ENCODE results near the gene IL9.
A peak's percentile ranks its signal among the peaks of the same experiment; 100 is the strongest.

Gene IL9

DNA sequence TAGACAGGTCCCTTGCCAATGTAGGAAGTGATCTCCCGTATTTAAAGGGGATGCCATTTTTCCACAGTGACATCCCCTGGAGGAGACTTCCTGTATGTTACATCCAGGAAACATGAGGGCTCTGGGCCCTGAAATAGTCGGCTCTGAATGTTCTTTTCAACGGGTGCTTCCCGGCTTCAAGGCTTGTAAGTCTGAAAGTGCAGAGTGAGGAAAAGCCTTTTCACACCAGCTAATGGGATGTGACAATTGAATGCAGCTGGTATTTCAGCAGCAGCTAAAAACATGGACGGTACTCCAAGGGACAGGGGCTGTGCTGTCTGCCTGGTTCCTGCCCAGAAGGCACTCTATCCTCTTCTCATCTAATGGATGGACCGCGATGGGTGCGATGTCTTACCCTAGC lies 1.4 kb downstream of the IL9 start:
- intact Hi-C loops (cut with DNase I) = no loop called here
- DNase-seq = no peak

DNA sequence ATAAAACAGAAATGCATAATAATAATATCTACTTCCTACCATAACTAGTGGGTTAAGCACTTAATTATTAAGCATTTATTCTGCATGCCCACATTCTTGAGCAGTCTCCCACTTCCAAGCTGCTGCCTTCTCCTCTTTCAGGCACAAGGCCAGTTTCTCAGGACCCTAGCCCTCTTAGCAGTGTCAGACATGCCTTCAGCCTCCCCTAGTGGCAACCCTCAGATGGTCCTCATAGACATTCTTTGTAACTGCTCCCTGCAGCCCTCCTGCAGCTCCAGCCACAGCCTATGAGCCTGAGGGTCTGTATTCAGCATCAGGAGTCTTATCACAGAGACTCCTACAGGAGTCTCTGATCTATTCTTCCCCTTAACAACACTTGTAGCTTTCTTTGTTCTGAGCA lies 3.9 kb downstream of the IL9 start:
- DNase-seq = no peak
- intact Hi-C loops (cut with DNase I) = no loop called here

DNA sequence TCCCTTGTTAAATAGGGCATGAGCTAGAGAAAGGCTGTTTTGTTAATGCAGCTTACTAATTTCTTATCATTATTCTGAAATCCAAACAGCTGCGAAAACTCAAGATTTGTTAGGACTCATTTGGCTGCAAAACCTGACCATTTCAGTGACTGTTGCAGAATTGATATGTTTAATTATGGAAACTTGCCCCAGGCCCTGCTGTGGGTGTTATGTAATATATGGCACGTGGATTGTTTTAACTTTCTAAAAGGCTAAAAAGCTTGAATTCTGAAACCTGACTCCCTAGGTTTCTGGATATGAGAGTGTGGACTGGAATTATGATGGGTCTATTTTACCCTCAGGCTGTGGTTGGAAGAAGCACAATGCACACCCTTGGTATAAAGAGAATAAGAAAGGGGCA lies 4.4 kb downstream of the IL9 start:
- intact Hi-C loops (cut with DNase I) = no loop called here
- DNase-seq = no peak

DNA sequence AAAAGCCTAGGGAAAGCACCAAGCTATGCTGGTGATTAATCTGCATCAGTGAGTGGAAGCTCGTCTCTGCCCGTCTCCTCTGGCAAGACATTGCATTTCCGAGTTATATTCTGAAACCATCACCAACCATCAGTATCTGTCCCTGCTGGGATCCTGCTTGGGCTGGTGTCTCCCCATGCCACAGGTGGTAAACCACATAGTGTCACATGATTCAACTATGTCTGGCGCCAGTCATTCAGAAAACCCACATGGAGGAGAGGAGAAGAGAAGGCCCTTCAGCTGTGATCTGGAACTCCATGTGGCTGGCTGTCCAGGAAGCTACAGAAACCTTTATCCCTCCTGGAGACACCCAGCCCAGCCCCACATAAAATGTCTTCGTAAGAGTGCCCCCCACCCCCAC lies 4.8 kb downstream of the IL9 start:
- intact Hi-C loops (cut with DNase I) = no loop called here
- DNase-seq = no peak

DNA sequence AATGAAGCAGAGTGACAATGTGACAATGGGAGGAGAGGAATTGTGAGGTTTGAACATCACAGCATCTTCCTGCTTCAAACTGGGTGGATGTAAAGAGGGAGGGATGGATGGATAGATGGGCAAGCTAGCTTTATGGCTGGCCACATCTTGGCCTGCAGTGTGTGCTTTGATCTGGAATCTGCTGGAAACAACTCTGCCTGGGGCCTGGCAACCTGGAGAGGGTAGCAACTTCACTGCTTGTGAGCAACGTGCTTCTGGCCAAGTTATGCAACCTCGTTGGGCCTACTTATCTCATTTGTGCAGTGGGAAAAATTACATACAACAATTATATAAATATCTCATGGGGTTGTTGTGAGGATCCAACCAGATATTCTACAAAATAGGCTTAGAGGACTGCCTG lies 5.3 kb downstream of the IL9 start:
- no peak for DNase-seq
- intact Hi-C loops (cut with DNase I) = no loop called here

DNA sequence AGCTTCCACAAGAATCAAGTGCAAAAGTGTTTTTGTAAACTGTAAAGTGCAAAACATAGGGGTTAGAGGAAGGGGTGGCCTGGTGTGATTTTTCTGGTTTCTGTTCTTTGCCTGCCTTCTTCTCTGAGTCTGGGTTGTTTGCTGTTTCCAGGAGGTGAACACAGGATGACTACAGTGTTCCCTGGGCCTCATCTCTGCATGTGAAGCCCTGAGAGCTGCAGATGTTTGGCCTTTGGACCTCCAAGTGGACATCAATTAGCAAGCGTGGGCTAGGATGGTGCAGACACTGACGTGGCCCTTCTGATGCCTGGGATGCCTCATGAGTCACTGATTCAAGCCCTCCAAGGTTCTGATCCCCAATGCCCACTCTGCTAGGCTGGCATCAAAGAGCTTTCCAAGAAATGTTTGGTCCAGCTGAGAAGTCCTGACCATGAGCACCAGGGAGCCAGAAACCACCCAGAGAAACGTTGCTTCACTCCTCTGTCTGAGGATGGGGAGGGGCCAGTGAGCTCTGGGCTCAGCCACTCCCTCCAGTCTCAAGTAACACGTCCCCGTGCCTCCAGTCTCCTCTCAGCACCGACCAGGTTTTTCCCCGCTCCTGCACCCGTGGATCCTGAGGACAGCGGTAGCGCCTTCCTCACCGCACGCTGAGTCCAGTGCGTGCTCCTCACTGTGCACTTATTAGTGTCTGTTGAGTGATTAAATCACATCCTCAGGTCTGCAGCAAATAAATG lies 7.6 kb downstream of the IL9 start:
- peak in 1 of 10 donors; percentile 71 for DNase-seq

DNA sequence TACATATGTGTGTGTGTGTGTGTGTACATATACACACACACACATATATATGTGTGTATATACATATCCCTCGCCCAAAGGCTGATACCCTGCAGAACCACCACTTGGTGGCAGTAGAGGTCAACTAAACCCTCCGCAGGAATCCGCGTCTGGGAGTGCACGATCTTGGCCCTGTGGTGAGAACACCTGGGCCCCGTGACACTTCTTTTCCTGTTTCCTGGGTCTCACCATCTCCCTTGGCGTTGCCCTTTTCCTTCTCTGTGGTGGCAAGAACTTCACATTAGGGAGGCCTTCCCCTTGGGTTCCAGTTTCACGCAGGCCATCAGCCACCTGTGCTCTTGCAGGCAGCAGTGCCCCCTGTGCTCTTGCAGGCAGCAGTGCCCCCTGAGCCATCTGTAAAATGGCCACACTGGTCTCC lies 8.2 kb downstream of the IL9 start:
- DNase-seq = peak in 9 of 10 donors; percentile 29 to 93 (median 65)
- intact Hi-C loops (cut with DNase I) = loop anchor here (2.0 kb wide), 1 partner anchor 323 kb away; no protein-coding TSS in a partner anchor

More for the DNA sequence above, 7.6 kb downstream of the IL9 start:
- intact Hi-C loops (cut with DNase I) = loop anchor here (2.0 kb wide), 2 partner anchors 287 to 323 kb away; no protein-coding TSS in a partner anchor

DNA sequence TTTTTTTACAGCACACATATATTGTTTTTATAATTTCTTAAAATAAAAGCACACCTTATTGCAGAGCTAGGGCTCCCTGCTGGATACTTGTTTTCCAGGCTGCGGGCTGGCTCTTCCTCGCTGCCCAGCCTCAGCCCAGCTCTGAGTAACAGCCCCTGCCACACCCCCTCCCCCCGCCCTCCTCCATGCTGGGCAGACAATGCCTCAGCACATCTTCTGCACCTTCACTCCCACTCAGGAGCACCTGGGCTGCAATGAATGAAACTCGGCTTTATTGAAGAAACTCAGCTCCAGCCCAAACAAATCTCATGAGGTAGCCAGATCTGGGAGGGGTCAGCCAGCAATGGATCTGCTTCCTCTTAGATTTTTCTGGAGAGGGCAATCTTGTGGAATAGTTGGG lies 9.5 kb downstream of the IL9 start:
- DNase-seq = no peak
- intact Hi-C loops (cut with DNase I) = loop anchor here (2.0 kb wide), 1 partner anchor 325 kb away; no protein-coding TSS in a partner anchor

DNA sequence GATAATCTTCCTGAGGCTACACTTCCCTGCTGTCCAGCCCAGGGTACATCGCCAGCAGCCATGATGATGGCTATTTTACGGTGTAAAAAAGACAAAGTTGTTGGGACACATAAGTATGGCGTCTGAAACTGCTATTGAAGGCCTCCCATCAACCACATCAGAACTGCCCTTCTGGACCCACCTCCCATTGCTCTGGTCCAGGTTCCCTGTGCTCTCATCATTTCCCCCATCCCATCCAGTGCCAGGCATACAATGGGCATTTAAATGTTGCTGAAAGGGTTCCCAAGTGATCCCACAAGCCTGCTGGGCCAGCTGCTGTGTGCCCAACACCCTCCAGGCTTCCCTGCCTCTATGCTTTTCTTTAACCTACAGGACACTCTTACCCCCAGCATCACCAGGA lies 10.6 kb downstream of the IL9 start:
- DNase-seq = no peak
- intact Hi-C loops (cut with DNase I) = no loop called here

DNA sequence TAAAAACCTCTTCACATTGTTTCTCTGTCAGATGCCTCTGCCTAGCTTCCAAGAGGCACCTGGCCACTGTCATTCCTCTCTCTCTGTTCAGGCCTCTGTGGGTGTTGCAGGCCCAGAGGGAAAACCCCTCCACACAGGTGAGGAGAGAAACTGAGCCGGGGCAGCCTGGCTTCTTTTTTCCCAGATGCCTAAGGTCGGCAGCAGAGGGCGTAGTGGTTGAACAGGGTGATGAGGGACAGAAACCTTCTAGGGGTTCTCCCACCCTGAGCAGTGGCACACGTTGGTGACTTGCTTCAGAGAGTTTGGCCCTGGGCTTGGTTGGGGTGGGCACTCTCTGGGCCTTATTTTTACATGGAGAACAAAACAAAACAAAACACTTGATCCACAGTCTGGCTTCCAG lies 12.2 kb downstream of the IL9 start:
- intact Hi-C loops (cut with DNase I) = loop anchor here (5.0 kb wide), 1 partner anchor 51 kb away; the partner anchor contains the start of gene SLC25A48
- DNase-seq = no peak

DNA sequence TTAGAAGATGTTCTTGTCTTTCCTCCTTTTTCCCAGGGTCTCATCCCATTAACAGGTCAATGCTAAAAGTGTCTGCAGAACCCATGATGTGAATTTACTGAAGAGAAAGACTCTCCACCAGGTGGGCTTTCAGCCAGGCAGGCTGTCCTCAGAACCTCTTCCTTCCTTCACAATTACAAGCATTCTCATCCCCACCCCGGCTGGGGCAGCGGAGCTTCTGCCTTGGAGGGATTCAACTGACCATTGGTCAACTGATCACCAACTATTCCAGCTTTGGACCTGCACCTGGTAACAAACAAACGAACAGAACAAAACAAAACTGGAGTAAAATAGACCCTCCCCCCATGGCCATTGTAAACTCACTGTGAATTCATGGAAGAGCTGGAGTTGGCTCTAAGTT lies 12.6 kb downstream of the IL9 start:
- intact Hi-C loops (cut with DNase I) = loop anchor here (5.0 kb wide), 1 partner anchor 51 kb away; the partner anchor contains the start of gene SLC25A48
- no peak for DNase-seq

DNA sequence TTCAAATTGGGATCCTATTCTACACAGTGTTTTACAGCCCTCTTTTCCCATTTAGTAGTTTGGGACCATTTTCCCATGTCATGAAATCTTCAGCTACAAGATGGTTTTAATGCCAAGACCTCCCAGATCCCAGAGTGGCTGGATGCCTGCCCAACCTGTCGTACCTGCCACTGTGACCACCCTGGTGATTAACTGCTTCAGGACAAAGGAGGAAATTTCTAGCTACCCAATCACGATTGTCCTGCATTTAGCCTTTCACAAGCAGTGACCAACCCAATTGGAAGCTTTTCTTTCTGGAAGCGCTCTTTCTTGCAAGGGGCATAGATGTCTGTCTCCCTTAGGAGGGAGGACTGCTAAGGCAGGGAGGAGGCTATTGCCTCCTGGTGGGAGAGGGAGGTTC lies 13.8 kb downstream of the IL9 start:
- intact Hi-C loops (cut with DNase I) = loop anchor here (1.0 to 5.0 kb wide), 2 partner anchors 19 to 50 kb away; partner anchors contain the start of gene SLC25A48
- no peak for DNase-seq

DNA sequence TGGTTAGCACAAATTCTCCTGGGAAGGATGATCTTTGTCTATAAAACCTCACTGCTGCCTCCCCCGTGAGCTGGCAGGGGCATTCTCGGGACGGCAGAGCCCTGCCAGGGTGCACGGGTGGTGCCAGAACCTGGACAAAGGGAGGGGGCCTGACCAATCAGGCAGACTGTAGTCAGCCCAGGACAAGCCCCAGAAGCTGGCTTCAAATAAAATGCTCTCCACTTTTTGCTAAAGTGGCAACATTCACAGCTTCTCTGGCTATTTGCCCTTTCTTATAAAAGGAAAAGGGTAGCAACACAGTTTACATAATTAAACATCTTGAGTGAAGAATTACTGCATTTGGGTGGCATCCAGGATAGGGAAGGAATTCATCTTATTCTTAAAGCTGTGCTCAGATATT lies 14.4 kb downstream of the IL9 start:
- intact Hi-C loops (cut with DNase I) = loop anchor here (1.0 to 5.0 kb wide), 2 partner anchors 18 to 49 kb away; partner anchors contain the start of gene SLC25A48
- peak in 7 of 10 donors; percentile 25 to 89 (median 41) for DNase-seq

DNA sequence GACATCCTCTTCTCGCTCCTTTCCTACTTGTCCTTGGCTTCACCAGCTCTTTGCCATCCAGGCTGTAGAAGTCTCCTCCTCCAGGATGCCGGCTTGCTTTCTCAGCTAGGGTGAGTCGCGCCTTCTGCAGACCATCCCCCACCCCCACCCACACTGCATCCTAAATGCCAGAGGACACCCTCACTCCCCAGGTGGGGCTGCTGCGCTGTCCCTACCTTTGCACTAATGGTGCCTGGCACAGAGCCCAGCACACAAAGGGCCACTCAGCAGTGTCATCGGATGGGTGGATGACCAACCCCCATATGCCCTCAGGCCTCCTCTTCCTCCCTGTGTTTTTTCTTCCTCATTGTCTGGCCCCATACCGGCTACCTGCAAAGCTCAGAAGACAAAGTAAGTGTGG lies 14.8 kb downstream of the IL9 start:
- DNase-seq = no peak
- intact Hi-C loops (cut with DNase I) = loop anchor here (1.0 to 5.0 kb wide), 2 partner anchors 18 to 48 kb away; partner anchors contain the start of gene SLC25A48

DNA sequence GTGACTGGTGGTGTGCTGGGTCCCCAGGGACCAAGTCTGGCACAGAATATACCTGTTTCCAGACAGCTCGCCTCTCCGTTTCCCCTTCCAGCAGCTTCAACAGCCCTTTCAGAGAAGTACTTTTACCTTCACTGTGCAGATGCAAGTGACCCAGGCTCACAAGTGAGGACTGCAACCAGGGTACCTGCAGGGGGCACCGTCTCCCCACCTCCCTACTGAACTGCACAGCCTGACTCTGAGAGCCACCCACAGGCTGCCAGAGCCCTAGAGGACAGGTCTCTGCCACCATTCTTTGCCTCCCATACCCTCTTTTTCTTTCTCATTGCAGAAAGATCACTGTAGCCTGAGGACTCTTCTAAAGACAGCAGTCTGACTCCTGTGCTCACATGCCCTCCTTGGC lies 15.4 kb downstream of the IL9 start:
- DNase-seq = no peak
- intact Hi-C loops (cut with DNase I) = loop anchor here (5.0 kb wide), 1 partner anchor 48 kb away; the partner anchor contains the start of gene SLC25A48

DNA sequence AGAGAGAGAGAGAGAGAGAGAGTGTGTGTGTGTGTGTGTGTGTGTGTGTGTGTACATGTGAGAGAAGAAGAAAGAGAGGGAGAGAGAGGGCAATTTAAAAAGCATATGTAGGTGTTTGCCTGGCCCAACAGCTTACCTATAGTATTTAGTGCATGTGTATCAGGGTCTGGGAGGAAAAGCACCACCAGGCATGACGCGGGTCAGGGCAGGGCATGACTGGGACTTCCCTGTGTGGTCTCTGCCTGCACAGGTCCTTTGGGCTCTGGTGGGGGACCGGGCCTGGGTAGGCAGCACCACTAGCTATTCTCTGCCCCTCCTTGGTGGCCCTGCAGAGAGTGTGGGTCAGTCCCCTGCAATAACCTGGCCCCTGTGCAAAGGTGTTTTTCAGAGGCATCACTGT lies 16.1 kb downstream of the IL9 start:
- DNase-seq = no peak
- intact Hi-C loops (cut with DNase I) = no loop called here

DNA sequence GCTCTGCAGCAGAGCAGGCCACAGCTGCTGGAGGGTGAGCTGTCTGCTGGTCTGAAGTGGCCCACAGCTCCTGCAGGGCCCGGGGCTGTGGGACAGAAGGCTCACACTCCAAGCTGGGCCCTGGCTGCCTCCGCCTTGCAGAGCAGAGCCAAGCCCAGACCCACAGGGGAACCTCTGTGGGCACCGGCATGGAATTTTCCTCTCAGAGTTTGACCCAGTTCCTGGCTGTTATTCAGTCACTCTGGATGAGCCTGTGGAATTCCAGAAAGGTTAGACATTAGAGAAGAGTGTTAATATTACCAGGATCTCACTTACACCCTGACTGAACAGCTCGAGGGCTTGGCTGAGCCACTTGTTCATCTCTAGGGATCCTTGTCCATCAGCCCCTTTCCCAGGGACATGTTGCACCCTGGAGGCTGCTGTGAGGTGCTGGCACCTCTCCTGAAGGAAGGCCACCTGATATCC lies 17.5 kb downstream of the IL9 start:
- intact Hi-C loops (cut with DNase I) = no loop called here
- peak in 1 of 10 donors; percentile 16 for DNase-seq

DNA sequence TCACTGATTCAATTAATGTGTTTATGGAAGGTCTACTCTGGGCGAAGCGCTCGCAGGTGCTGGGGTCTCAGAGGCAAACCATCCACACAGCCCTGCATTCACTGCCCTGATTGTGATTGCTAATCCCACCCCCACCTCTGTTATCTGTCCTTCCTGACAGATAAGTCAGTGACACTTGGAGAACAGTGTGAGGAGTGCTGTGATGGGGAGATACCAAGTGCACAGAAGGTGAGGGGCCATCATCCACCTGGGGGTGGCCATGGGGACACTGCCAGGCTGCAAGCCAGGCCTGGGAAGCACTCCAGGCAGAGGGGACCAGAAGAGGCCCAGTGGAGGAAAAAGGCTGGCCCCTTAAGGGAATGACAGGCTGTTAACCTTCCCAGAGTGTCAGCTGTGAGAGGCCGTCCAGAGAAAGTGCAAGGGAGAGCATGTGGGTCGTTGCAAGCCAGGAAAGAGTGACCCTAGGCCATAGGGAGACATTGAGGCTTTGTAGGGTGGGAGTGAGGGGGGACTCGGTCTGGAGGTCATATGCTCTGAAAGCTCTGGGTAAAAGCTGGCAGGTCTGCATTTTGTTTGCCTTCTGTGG lies 18.0 kb downstream of the IL9 start:
- intact Hi-C loops (cut with DNase I) = no loop called here
- DNase-seq = no peak

DNA sequence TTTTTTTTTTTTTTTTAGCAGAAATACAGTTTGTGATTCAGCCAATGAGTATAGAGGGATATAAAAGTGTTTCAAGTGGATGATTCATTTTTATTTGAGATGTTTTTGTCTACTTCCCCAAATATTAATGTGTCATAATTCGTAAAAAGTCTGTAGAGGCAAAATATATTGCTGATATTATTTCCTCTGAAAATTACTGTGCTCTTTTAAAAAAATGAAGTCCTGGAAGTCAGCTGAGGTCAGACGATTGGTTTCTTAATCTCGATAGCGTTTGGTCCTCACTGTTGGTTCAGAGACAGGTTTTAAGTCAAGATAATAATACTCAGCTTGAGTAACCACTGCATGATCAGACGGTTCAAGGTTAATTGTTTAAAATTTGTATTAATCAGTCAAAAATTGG lies 19.5 kb downstream of the IL9 start:
- DNase-seq = no peak
- intact Hi-C loops (cut with DNase I) = no loop called here

DNA sequence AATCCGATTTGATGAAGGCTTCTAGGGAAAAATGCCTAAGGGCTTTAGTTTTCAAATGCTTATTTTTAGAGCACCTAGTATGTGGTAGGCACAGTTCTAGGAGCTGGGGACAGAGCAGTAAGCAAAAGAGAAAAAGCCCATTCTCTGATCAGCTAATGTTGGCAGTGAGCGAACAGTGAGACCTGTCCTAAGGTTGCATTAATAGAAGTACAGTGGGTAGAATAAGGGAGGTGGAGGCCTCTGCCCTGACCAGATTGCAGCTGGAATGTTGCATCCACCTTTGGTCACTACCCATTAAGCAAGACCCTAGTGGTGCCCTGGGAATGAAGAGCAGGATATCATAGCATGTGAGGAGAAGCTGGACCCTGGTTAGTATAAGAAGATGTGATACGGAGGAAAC lies 20.1 kb downstream of the IL9 start:
- intact Hi-C loops (cut with DNase I) = no loop called here
- DNase-seq = no peak

DNA sequence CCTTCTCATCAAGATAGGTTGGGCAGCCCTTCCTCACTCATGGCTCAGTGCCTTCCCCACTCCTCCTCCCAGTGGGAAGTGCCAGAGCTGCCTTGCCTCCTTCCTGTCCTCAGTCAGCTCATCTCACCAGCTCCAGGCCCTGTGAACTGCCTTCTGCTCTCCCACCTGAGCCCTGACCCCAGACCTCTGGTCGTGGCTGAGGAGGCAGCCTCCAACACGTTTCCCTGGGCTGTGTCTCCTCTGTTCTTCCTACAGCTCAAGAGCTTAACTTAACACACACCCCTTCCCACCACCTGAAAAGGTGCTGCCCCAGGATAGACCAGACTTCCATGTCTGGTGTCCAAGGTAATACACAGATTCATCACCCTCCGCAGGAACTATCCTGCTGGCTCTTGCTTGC lies 21.2 kb downstream of the IL9 start:
- intact Hi-C loops (cut with DNase I) = no loop called here
- DNase-seq = peak in 1 of 10 donors; percentile 40

DNA sequence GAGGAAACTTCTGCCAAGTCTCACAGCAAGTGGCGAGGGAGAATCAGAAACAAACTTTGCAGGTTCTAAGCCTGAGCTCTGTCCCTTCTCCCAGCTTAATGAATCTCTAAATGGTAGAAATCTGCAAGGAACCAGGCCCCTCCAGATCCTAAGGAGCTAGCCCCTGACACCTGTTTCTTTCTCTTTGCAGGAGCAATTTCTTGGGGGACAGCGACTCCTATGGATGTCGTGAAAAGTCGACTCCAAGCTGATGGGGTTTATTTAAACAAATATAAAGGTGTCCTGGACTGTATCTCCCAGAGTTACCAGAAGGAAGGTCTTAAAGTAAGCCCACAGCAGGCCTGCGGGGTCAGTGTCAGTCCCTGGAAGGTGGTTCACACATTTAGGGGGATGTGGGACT lies 21.8 kb downstream of the IL9 start:
- intact Hi-C loops (cut with DNase I) = no loop called here
- DNase-seq = no peak

Data from posterior cingulate gyrus (tissue), 11 donors.